Left ventricle myocardium superior (tissue), 1 donor: ENCODE results near the gene GALNTL6. TPM values are rescaled to one million over a fixed set of nuclear protein-coding genes. Genes with fewer than 3 reads are reported as not detected.

Experiments
- ATAC-seq: fragments of 200-7000 bp; cut with Tn5 transposase; one replicate; pipeline ENCODE4 v1.9.1; 2020; ENCODE audit warnings: mild to moderate bottlenecking, moderate library complexity
- DNase-seq: peaks from one replicate; pipeline ENCODE4 v3.0.0-alpha.2; 2020
- intact Hi-C: fragments of 100-400 bp; cut with micrococcal nuclease; formaldehyde crosslinking; loops from one replicate; pipeline ENCODE4 v1.11.0; 2022
- total RNA-seq: library from RNA; stranded (reverse); fragmentation: NEBNext Ultra II Directional; extraction: Animal tissue kit (Norgen Biotek cat#: 25700); gene quantifications from one replicate; pipeline ENCODE4 v1.2.1, GENCODE V29; 2021
- donor health status: DM: no; HTN: yes; CAD: no; lungs with severe emphysema.

GALNTL6 gene
- total RNA-seq, 1 donor from 2014 or later, result not detected

- intact Hi-C loops, result no loop called here
- no peak for ATAC-seq
- no peak for DNase-seq
Measured at GRCh38 chr4:172095161-172095560, 282.0 kb downstream of the GALNTL6 start.

GRCh38 chr4:172096786-172097185 lies 283.6 kb downstream of the GALNTL6 start:
- ATAC-seq (no peak), DNase-seq (no peak)
- intact Hi-C loops, result no loop called here

GRCh38 chr4:172099376-172099775 lies 286.2 kb downstream of the GALNTL6 start:
- no peak for DNase-seq
- no peak for ATAC-seq
- intact Hi-C loops, result no loop called here

GRCh38 chr4:172103456-172103855 lies 290.3 kb downstream of the GALNTL6 start:
- DNase-seq, result no peak
- intact Hi-C loops, result no loop called here
- ATAC-seq, result no peak

DNA sequence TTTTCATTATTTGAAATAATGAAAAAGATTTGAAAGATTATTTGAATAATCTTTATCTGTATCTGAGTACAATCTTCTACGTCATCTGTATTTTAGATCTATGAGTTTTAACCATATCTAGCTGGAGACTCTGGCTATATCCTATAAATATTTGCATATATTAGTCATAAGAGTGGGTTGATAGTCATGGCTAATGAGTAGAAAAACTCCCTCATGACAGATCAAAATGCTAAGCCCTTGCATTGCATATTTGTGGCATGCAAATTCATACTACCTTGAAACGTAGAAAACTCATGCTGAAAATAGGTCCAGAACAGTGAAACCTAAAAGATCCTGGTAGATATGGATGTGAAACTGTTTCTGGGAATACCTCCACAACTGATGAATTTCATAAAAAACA lies 291.3 kb downstream of the GALNTL6 start:
- ATAC-seq, result no peak
- intact Hi-C loops, result no loop called here
- DNase-seq, result no peak

DNA sequence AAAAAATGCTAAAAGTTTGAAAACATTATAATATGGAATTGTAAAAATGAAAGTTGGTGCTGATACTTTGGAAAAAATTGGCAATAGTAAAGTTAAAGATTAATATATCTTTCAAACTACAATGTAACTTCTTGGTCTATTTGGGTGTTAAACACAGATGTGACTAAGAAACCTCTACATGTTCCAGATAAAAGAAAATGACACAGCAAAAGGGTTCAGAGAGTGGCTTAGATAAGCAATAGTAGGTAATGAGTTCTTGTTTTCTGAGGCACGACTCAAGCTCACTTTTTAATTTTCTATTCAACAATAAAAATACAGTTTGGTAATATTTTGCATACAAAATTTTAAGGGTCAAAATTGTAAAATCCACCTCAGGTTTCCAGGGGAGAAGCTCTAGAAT lies 292.7 kb downstream of the GALNTL6 start:
- DNase-seq (no peak), ATAC-seq (no peak)
- intact Hi-C loops, result no loop called here

DNA sequence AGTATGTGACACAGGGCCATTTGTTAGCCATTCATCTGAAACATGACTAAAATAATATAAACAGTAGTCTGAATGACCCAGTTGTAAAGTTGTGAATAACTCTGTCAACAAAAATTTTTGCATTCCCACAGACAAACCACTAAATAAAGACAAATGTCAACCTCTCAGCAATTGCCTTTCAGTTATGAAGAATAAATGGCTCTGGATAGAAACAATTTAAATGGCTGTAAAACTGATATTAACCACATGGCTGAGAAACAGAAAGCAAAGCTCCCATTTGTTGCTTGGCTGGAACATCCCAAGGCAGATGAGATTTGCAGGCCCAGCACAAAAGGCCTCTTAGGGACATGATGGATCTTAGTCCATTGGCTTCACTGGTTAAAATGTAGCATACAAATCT lies 296.3 kb downstream of the GALNTL6 start:
- intact Hi-C loops, result no loop called here
- ATAC-seq, result no peak
- DNase-seq, result no peak

GRCh38 chr4:172124656-172125308 lies 311.6 kb downstream of the GALNTL6 start:
- ATAC-seq, result no peak
- DNase-seq, result no peak
- intact Hi-C loops, result no loop called here

GRCh38 chr4:172125443-172125842 lies 312.2 kb downstream of the GALNTL6 start:
- DNase-seq (no peak), ATAC-seq (no peak)
- intact Hi-C loops, result no loop called here

GRCh38 chr4:172127168-172127567 lies 314.0 kb downstream of the GALNTL6 start:
- DNase-seq (no peak), ATAC-seq (no peak)
- intact Hi-C loops, result no loop called here

DNA sequence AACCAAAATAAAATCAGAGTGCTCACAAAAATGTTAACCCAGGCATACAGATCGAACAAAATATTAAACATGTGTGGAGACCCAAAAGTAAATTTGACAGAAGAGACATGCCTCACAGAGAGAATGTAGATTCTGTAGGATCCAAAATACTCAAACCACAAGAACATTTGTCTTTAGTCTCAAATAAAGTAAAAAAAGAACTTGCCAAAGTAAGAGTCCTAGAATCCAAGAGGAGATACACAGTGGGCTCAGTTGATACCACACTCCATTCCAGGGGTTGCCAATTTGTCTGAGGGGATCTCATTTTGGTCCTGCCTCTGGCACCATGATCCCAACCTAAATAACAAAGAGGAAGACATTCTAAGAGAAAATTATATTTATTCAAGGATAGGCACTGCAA lies 316.4 kb downstream of the GALNTL6 start:
- DNase-seq (no peak), ATAC-seq (no peak)
- intact Hi-C loops, result no loop called here

GRCh38 chr4:172134521-172134920 lies 321.3 kb downstream of the GALNTL6 start:
- ATAC-seq (no peak), DNase-seq (no peak)
- intact Hi-C loops, result no loop called here

GRCh38 chr4:172141025-172141424 lies 327.8 kb downstream of the GALNTL6 start:
- ATAC-seq (no peak), DNase-seq (no peak)
- intact Hi-C loops, result no loop called here

DNA sequence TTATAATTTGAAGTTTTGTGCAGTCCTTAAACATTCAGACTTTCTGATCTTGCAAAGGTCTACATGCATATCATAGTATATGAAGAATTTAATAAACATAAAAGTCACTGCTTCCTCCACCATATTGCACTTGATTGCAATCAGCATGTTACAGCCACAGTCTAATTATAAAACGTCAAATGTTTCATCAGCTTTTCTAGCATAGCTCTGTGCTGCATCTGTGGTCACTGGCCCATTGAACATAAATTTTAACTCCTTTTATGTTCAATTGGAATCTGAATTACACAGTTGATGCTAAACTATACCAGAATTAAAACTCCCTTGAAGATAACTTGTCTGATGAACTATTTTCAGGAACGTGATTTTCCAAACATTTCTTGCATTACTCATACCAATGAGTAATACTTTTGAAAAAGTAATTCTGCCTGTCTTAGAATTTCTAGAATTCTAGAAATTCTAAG lies 329.1 kb downstream of the GALNTL6 start:
- ATAC-seq, result no peak
- intact Hi-C loops, result no loop called here
- no peak for DNase-seq

DNA sequence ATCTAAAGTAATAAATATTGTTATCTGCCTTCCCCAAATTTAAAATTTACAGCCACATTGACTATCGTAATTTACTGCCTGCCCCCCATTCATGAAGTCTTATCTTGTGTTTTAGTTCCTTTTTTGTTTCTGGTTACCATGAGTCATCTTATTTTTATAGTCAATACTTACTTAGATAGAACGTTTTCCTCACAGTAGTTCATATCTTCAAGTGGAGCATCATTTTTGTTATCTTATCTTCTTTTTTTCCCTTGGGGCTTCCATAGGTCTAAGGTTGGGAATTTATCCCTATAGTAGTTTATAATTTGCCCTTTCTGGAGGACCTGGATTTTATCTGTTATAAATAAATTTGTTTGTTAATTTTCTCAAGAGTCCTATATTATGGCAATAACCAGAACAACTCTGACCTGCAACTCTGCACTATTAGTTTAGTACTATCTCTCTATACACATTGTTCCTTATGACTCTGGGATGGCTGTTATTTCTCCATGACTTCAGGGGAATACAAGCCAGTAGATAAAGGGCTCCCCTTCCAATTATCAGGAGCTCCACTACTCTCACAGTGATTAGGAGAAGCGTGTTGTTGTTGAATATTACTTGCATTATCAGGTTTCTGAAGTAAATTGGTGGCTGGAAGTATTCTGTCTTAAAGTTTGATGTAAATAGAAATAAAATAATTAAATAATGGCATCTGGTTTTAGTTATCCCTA lies 330.6 kb downstream of the GALNTL6 start:
- intact Hi-C loops, result no loop called here
- no peak for ATAC-seq
- DNase-seq, result no peak

DNA sequence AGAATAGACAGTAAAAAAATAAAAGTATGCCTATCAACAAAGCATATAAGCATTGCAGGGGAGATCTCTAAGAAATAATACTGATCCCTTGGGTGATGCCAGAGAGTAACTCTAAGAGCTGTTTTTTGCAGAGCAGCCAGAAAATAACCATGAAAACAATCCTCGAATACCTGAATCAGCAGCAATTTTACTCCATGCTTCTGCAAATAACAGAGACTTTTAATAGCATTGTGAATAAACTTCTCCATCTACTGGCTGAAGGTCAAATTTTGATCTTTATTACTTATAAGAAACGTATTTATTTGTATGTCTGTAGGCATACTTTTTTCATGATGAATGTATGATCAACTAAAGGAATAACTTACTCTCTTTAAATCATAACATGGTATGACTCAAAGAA lies 334.5 kb downstream of the GALNTL6 start:
- DNase-seq, result no peak
- intact Hi-C loops, result no loop called here
- ATAC-seq, result no peak

DNA sequence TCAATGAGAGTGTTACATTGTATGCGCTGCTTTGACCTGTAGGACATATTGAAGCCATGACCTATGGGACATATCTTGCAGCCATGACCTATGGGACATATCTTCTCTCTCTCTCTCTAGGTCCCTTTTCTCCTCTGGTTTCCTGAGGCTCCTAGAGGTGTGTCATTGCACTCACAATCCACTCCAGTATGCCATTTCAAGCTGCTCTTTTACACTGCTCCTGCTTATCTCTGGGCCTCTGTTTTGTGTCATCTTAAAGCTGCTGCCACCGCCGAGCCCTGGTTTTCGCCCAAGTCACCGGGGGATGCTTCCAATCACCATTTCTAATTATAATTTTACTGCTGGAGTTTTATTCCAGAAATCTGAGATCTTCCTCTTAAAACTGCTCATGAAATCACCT lies 336.1 kb downstream of the GALNTL6 start:
- intact Hi-C loops, result no loop called here
- ATAC-seq (no peak), DNase-seq (no peak)

GRCh38 chr4:172152284-172152683 lies 339.1 kb downstream of the GALNTL6 start:
- DNase-seq (no peak), ATAC-seq (no peak)
- intact Hi-C loops, result no loop called here

- ATAC-seq (no peak), DNase-seq (no peak)
- intact Hi-C loops, result no loop called here
Measured at GRCh38 chr4:172153719-172154118, 340.5 kb downstream of the GALNTL6 start.

- intact Hi-C loops, result no loop called here
- DNase-seq (no peak), ATAC-seq (no peak)
Measured at GRCh38 chr4:172155838-172156345, 342.7 kb downstream of the GALNTL6 start.

GRCh38 chr4:172157946-172158345 lies 344.7 kb downstream of the GALNTL6 start:
- intact Hi-C loops, result no loop called here
- DNase-seq, result no peak

More at GRCh38 chr4:172157946-172158345, 344.7 kb downstream of the GALNTL6 start:
- no peak for ATAC-seq
